Fibroblast of lung (primary cell): ENCODE measurements around the gene PTPRM.

ENCODE experiments used
- CTCF ChIP-seq, 2 donors: IDR thresholded peaks in 1 of 2; conservative IDR thresholded peaks in 1 of 2; 1 replicate in 1 of 2; 2 replicates in 1 of 2; pipeline ENCODE4 v1.5.1; 2011 to 2012; ENCODE audit warnings: low read length in 2 of 2, control low read depth in 1 of 2, inconsistent platforms in 1 of 2, low read depth in 1 of 2, mild to moderate bottlenecking in 1 of 2
- EZH2 ChIP-seq: IDR thresholded peaks from 2 replicates; pipeline ENCODE4 v1.5.1; 2012; ENCODE audit warnings: low read length, control low read depth, mild to moderate bottlenecking; ENCODE audit errors: missing control alignments

GRCh38 chr18:8356001-8356400 is 788.9 kb downstream of the PTPRM start:
- TF ChIP-seq CTCF (conservative IDR thresholded peaks at IDR 0.05 in 1 of 2, IDR thresholded peaks at IDR 0.05 in 1 of 2; ENCODE audit: low read depth in 1 of 2, low read length in 2 of 2) (no peak), EZH2 (no peak)
